GM12891 (cell line): ENCODE measurements around the gene PSMD5.

Source experiments
- DNase-seq: peaks from one replicate; pipeline ENCODE4 v3.0.0; 2011; ENCODE audit warnings: low spot score; ENCODE audit not compliant: insufficient read length
- FAIRE-seq: peaks from 2 replicates; lab custom pipeline; 2011; peaks lifted over from hg19 to GRCh38; lab: Jason Lieb, UNC
- PAX5 ChIP-seq: IDR thresholded peaks from 2 replicates; pipeline ENCODE4 v1.6.1; 2011; ENCODE audit warnings: low read length, moderate library complexity, mild to moderate bottlenecking; ENCODE audit not compliant: insufficient read depth, severe bottlenecking
- POLR2A ChIP-seq: IDR thresholded peaks from 2 replicates; pipeline ENCODE4 v1.6.1; 2011; ENCODE audit warnings: low read depth, low read length, control low read depth
- POLR2AphosphoS5 ChIP-seq: IDR thresholded peaks from 2 replicates; pipeline ENCODE4 v1.6.1; 2011; ENCODE audit warnings: low read depth, low read length, control low read depth
- POU2F2 ChIP-seq: IDR thresholded peaks from 2 replicates; pipeline ENCODE4 v1.6.1; 2011; ENCODE audit warnings: low read depth, mild to moderate bottlenecking, control low read depth, low read length, moderate library complexity
- SPI1 ChIP-seq: IDR thresholded peaks from 2 replicates; pipeline ENCODE4 v1.6.1; 2011; ENCODE audit warnings: low read depth, low read length, control low read depth
- TAF1 ChIP-seq: IDR thresholded peaks from 2 replicates; pipeline ENCODE4 v1.6.1; 2011; ENCODE audit warnings: low read depth, low read length, control low read depth

The PSMD5 gene

GRCh38 chr9:120883608-120883996 is 40.9 kb upstream of the PSMD5 start:
- no peak for TF ChIP-seq PAX5
- TF ChIP-seq TAF1: no peak
- no peak for TF ChIP-seq POU2F2
- no peak for TF ChIP-seq SPI1
- no peak for TF ChIP-seq POLR2AphosphoS5
- TF ChIP-seq POLR2A: no peak
- DNase-seq (no peak), FAIRE-seq (no peak)

DNA sequence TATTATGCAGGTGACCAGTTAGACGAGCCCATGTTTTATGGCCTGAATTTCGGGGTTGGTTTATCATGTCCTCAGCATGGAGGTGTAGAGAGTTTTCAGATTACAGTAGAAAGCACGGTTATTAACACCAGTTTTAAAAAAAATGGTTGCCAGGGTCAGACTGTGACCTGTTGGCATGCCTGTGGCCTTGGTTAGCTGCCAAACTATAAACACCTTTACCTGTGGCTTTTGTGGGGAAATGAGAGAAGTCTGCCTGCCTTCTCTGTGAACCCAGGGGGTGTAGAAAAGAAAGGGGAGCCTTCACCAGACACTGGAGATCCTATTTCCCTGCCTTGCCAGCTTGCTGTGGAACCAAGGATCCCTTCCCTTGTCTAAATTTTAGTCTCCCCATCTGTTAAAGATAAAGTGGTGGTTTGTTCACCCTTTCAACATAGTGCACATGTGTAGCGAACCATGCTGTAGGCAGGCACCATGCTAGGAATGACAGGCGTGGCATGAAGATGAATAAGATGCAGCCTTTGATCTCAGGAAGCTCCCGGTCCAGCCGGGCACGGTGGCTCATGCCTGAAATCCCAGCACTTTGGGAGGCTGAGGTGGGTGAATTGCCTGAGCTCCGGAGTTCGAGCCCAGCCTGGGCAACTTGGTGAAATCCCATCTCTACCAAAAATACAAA is 40.3 kb upstream of the PSMD5 start:
- DNase-seq: no peak
- TF ChIP-seq PAX5 (no peak), POLR2A (no peak), POU2F2 (no peak), SPI1 (no peak), POLR2AphosphoS5 (no peak), TAF1 (no peak)
- FAIRE-seq: no peak

DNA sequence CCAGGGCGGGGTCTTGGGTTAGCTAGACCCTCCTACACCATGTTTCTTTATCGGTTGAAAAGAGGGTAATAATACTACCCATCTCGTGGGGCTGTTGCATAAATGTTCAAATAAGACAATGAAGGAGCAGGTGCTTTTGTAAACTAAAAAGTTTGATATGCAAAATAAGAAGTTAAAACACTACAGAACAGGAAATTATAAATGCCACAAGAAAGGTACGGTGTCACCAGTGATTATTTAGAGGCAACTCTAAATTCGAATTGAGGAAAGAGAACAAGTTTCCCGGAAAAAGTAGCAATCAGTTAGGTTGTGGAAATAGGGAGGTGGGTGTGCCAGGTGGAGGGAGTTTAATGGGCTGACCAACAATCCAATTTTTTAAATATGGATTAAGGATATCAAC is 36.7 kb upstream of the PSMD5 start:
- no peak for TF ChIP-seq POLR2AphosphoS5
- no peak for TF ChIP-seq TAF1
- TF ChIP-seq SPI1: no peak
- TF ChIP-seq POU2F2: no peak
- TF ChIP-seq PAX5: no peak
- no peak for TF ChIP-seq POLR2A
- DNase-seq: no peak
- no peak for FAIRE-seq

DNA sequence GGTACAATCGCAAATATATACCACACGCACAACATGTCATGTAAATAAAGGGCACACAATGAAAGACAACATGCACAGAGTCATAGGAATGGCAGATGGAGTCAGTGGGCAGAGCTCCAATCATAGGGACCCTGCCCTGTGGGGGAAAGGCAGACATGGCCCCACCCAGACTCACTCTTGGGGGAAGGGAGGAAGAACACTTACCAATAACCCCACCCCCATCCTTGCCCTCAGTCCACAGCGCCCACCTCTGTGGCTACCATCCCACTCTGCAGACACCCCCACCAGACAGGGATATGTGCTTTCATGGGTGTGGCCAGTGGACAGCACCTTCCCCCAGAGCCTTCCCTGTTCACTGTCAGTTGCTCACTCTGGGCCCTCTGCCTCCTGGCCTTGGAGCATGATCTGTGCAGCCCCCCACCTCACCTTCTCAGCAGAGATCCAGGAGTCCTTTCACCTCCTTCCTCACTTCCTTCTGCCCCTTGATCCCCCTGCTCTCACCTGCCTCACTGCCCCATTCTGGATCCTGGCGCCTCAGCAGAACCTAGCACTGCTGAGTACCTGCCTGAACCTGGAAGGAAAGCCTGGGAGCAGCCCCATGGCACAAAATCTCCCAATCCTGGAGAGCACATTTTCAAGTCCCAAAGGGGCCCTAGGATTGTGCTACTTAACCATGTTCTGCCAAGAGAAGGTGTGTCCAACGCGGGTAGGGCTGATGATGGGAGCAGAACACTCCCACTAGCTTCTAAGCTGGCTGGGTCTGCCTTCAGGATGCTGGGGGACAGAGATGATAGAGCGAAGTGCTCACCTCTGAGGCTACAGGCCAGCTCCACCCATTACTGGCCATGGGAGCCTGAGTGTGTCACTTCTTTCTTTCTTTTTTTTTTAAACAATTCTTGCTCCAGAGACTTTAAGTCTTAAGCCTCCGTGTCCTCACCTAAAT is 35.7 kb upstream of the PSMD5 start:
- FAIRE-seq (peak; percentile 33), DNase-seq (no peak)
- TF ChIP-seq POLR2A (peak; percentile 52; the same call in 1 of the 2 replicates), POLR2AphosphoS5 (no peak), POU2F2 (0 out of 2 replicates have a peak, but pooled peaks have one; percentile 53)

DNA sequence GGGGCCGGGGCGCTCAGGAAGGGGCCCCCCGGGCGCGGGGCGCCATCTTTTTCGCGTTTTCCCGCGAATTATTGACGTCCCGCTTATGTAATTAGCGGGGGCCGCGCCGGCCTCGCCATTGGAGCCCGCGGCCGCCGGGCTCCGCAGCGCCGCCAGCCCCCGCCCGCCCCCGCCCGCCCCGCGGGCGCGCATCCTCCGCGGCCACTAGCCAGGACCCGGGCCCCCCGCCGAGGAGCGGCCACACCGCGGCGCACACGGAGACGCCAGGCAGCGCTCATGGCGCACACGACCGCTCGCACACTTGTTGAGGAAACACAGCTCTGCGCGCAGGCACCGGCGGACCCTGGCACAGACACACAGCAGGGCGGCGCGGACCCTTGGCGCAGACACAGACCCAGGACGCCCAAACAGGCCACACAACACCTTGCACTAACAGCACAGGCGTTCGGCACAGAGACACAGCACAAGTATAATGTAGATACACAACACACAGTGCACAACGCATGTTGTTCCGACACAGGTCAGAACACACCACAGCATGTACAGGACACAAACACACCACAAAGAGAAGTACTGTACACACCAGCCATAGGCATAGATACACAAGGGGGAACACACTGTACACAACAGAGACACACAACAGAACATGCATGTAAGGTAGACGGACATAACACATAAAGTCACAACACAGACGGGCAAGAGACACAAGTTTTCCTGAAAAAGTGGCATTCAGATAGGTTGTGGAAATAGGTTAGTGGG is 34.7 kb upstream of the PSMD5 start:
- FAIRE-seq (peak; percentile 91), DNase-seq (peak; percentile 72)
- no peak for TF ChIP-seq PAX5
- peak; percentile 41 for TF ChIP-seq POLR2AphosphoS5
- TF ChIP-seq SPI1: no peak
- peak; percentile 62; the same call in 1 of the 2 replicates for TF ChIP-seq POLR2A
- TF ChIP-seq TAF1: peak; percentile 60; the same call in 1 of the 2 replicates
- TF ChIP-seq POU2F2: peak; percentile 51; the same call in 1 of the 2 replicates

GRCh38 chr9:120876842-120877240 is 34.1 kb upstream of the PSMD5 start, which contains the start of gene PHF19:
Gene PHF19 (minus strand): TSS chr9:120877188. CDS start chr9:120874741, 2,447 bp downstream.
- TF ChIP-seq TAF1: no peak
- no peak for TF ChIP-seq POLR2AphosphoS5
- TF ChIP-seq SPI1: no peak
- TF ChIP-seq POLR2A: no peak
- peak; percentile 55 for DNase-seq
- FAIRE-seq: no peak

GRCh38 chr9:120875954-120876841 is 33.5 kb upstream of the PSMD5 start:
- peak; percentile 89 for DNase-seq
- TF ChIP-seq SPI1: peak; percentile 72
- no peak for TF ChIP-seq TAF1
- no peak for TF ChIP-seq PAX5
- peak; percentile 20; the same call in 1 of the 2 replicates for TF ChIP-seq POLR2AphosphoS5
- peak; percentile 54 for FAIRE-seq

DNA sequence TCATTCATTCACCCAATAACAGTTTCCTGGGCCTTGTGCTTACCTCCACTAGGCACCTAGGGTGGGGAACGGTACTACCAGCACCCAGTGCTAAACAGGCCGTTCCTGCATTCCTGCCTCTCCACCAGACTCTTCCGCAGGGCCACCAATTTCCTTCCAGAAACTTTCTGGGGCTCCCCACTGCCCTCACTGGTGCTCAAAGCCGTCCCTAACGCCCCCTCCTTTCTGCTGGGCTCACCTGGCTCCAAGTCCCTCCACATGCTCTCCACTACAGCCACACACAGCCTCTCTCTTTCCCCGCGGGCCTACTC is 32.9 kb upstream of the PSMD5 start:
- DNase-seq (no peak), FAIRE-seq (no peak)
- 0 out of 2 replicates have a peak, but pooled peaks have one; percentile 42 for TF ChIP-seq POLR2A
- no peak for TF ChIP-seq SPI1

DNA sequence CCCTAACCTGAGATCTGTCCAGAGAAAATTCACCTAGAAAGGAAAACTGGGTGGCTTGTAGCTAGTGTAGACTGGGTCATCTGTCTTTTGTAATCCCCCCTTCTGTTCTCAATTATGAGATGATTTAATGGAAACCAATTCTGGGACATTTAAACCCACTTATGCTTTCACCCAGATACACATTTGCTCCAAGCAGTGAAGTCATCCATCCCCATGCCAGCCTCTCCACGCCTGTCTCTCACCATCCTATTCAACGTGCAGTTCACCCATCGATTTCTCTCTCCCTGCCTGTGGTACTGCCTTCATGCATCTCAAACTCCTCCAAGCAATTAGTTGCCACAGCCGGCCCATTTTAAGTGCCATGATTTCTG is 32.5 kb upstream of the PSMD5 start:
- FAIRE-seq (no peak), DNase-seq (no peak)
- no peak for TF ChIP-seq PAX5
- no peak for TF ChIP-seq POLR2AphosphoS5
- TF ChIP-seq POLR2A: no peak
- TF ChIP-seq POU2F2: no peak
- no peak for TF ChIP-seq SPI1
- TF ChIP-seq TAF1: no peak
